IPS-15b (cell line): ENCODE measurements around the gene FREM1.

ENCODE experiments used
- H3K27me3 ChIP-seq: one replicate; pipeline ENCODE4 v1.6.1; 2013; ENCODE audit warnings: low read length; ENCODE audit not compliant: control insufficient read depth, insufficient read depth
- H3K36me3 ChIP-seq: one replicate; pipeline ENCODE4 v1.6.1; 2013; ENCODE audit warnings: low read length; ENCODE audit not compliant: control insufficient read depth, insufficient read depth
- H3K4me1 ChIP-seq: one replicate; pipeline ENCODE4 v1.6.1; 2013; ENCODE audit warnings: mild to moderate bottlenecking, low read length; ENCODE audit not compliant: control insufficient read depth, insufficient read depth
- H3K4me3 ChIP-seq: one replicate; pipeline ENCODE4 v1.5.1; 2013; ENCODE audit warnings: low read depth, low read length
- H3K9ac ChIP-seq: one replicate; pipeline ENCODE4 v1.6.1; 2013; ENCODE audit warnings: low read depth, mild to moderate bottlenecking, low read length
- H3K9me3 ChIP-seq: one replicate; pipeline ENCODE4 v1.6.1; 2013; ENCODE audit warnings: mild to moderate bottlenecking, low read length; ENCODE audit not compliant: control insufficient read depth, insufficient read depth

FREM1 gene

DNA sequence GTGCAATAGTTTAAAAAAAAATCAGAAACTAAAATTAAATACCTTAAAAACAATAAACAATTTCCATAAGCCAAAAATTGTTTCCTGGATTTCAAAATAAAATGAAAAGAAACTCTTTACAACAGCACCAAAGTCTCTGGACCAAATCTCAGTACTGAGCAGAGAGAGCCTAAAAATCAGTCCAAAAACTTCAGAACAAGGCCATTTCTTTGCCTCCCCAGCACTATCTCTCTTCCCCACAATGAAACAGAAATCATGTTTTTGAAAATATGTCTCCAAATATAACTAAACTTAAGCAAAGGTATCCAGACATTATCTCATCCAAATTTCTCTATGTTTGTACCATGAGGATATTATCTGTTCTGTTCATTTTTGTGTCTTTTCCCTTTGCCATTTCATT is 1.0 kb downstream of the FREM1 start:
- H3K9ac ChIP-seq = no peak overlapping the region
- no peaks in the 10 kb centered on the region for H3K36me3 ChIP-seq
- peaks cover 30% of the 10 kb centered on the region for H3K4me1 ChIP-seq
- H3K4me3 ChIP-seq = no peak overlapping the region
- H3K27me3 ChIP-seq = no peaks in the 10 kb centered on the region
- no peaks in the 10 kb centered on the region for H3K9me3 ChIP-seq

DNA sequence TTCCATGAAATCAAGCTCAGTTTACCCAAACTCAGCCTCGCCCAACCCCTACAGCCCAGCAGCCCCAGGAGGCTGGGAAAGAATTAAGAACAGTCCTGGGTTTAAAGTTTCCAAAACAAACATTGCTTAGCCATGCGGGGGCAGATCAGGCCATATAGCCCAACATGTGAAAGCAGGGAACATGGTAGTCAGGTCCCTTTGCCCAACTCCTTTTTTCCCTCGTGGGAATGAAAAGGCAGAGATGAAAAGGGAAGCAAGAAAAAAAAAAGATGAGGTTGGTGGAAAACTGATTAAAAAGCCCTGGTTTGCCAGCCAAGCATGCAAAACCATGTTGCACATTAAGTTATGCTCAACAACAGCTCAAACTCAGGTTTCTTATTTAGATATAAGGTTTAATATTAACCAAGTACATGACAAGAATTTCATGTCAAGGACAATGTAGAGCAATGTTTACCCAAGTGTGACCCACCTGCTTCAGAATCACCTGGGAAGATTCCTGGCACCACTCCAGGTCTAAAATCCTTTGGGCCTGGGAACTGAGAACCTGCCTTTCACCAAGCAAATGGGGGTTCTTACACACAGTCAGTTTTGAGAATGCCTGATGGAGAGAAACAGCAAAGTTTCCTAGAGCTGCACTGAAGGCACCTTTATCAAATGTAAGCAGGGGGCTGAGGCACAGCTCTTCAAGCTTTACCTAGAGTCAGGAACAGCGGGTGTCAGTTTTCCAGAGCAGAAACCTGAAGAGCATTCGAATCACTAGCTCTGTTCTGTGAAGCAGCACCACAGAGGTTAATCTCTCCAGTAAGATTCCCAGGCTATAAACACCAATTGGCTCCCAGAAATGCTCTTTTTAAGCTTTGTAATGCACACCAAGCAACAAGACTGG is 1.7 kb downstream of the FREM1 start:
- Histone ChIP-seq H3K4me3 (no peak overlapping the region), H3K27me3 (no peaks in the 10 kb centered on the region), H3K9ac (no peak overlapping the region), H3K36me3 (no peaks in the 10 kb centered on the region), H3K9me3 (no peaks in the 10 kb centered on the region), H3K4me1 (peaks cover 30% of the 10 kb centered on the region)

DNA sequence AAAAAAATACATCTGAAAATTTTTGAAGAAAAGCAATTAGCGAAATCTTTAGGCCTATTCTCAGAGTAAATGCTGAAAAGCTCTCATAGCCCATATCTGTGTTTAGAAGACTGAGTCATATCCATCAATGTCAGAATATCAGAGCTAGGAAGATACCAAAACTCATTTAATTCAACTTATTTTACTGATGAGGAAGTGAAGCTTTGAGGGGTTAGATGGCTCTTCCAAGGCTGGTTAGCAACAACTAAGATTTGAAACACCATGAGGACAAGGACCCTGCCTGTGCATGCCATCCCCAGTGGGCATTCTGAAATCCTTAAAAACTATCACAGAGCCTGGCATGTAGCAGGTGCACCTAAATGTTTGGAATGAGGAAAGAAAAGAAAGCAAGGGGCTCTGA is 2.5 kb downstream of the FREM1 start:
- H3K36me3 ChIP-seq = no peaks in the 10 kb centered on the region
- no peak overlapping the region for H3K4me3 ChIP-seq
- no peak overlapping the region for H3K9ac ChIP-seq
- H3K4me1 ChIP-seq = peaks cover 30% of the 10 kb centered on the region
- H3K27me3 ChIP-seq = no peaks in the 10 kb centered on the region
- no peaks in the 10 kb centered on the region for H3K9me3 ChIP-seq

DNA sequence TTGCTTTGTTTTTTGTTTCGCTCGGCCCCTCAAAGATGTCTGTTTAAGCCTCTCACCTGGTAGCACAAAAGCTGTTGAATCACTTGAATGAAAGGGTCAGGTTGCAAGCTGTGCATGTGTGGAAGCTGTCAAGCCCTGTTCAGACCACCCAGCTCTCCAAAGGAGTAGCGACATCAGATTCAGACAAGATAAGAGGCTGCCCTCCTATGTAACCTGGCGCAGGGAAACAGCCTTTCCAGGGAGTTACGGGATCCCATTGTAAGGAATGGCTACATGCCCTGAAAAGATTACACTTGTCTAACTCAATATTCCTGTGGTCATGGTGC is 2.9 kb downstream of the FREM1 start:
- Histone ChIP-seq H3K9me3 (no peaks in the 10 kb centered on the region), H3K4me1 (peaks cover 30% of the 10 kb centered on the region), H3K9ac (no peak overlapping the region), H3K36me3 (no peaks in the 10 kb centered on the region), H3K27me3 (no peaks in the 10 kb centered on the region), H3K4me3 (no peak overlapping the region)

DNA sequence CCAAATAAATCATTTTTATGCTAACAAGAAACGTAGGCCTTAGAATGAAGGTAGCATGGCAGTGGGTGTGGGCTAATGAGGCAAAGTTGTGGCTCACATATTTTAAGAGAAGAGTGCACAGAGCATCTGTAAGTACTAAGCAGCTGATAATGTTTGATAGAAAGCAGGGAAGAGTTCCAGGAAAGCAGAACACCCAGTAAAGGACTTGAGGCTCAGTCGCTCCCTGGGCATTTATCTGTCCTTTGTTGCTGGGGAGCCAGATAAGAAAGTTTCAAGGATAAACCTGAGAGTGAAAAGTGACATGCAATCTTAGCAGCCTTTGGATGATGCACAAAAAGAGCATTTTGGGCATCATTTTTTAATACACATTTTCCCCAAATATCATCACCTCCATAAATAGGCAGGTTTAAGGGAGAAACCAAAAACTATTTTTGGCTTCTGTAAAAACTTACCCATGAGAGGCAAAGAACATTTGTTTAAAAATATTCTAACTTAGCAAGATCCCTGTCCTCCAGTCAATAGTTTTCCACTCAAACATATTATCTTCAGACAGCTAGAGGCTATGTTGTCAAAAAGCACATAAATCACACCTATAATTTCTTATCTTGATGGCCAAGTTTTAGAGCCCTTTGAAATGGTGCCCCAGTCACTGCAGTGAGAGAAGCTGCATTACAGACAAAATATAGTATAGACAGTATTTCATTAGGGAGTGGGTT is 3.4 kb downstream of the FREM1 start:
- H3K4me3 ChIP-seq = no peak overlapping the region
- H3K9me3 ChIP-seq = no peaks in the 10 kb centered on the region
- H3K4me1 ChIP-seq = peaks cover 33% of the 10 kb centered on the region
- H3K36me3 ChIP-seq = no peaks in the 10 kb centered on the region
- H3K9ac ChIP-seq = no peak overlapping the region
- H3K27me3 ChIP-seq = no peaks in the 10 kb centered on the region

DNA sequence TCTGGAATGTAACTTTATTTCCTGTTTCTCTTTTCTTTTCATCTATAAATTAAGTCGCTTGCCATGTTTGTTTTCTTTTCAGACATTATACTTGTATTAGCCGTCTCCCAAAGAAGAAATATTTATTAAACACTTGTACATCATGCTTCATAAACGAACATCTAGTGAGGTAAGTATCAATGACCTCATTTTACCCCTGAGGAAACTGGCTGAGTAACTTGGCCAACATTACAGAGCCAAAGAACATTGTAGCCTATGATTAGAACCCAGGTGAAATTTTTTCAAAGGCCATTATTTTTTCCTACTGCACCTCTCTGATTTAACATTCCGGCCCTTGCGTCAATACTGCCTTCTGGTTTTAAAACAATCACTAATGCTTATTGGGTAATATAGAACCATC is 4.2 kb downstream of the FREM1 start:
- no peaks in the 10 kb centered on the region for H3K9me3 ChIP-seq
- no peaks in the 10 kb centered on the region for H3K36me3 ChIP-seq
- H3K27me3 ChIP-seq = no peaks in the 10 kb centered on the region
- H3K9ac ChIP-seq = no peak overlapping the region
- no peak overlapping the region for H3K4me3 ChIP-seq
- H3K4me1 ChIP-seq = peaks cover 33% of the 10 kb centered on the region

DNA sequence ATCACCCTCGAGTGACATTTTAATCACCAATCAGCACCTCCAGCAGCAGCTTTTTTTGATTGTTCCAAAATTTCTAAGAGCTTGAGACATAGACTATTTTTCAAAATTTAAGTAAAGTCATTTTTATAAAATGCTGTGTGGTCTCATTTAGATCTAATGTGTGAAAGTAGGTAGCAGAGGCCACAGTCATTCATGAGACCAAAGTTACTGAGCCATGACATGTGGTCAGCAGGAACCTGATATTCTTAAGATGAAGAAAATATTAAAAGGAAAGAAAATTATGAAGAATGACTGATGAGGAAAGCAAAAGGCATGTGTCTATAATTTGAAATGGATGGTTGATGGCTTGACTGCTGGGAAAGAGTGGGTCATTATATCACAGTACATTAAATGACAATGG is 7.2 kb downstream of the FREM1 start:
- no peaks in the 10 kb centered on the region for H3K9me3 ChIP-seq
- no peaks in the 10 kb centered on the region for H3K27me3 ChIP-seq
- H3K4me1 ChIP-seq = peaks cover 16% of the 10 kb centered on the region
- H3K9ac ChIP-seq = no peak overlapping the region
- H3K4me3 ChIP-seq = no peak overlapping the region
- no peaks in the 10 kb centered on the region for H3K36me3 ChIP-seq

DNA sequence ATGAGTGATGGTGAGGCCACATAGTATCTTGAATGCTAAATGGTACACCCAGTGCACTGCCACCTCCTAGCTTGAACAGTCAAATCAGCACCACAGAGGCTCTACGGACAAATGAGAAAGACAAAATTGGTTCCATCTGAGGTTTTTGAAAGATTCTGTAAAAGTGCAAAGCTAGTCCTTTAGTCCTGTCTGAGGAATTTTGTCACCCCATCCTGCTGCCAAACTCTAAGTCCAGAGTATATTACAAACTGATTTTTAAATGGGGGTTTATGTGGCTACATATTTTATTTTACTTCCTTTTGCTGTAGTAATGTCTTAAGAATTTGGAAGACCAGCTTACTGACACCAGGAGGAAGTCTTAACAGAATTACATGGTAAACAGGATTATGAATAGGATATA is 7.7 kb downstream of the FREM1 start:
- H3K4me3 ChIP-seq = no peak overlapping the region
- H3K27me3 ChIP-seq = no peaks in the 10 kb centered on the region
- peaks cover 12% of the 10 kb centered on the region for H3K4me1 ChIP-seq
- no peaks in the 10 kb centered on the region for H3K9me3 ChIP-seq
- no peak overlapping the region for H3K9ac ChIP-seq
- no peaks in the 10 kb centered on the region for H3K36me3 ChIP-seq

DNA sequence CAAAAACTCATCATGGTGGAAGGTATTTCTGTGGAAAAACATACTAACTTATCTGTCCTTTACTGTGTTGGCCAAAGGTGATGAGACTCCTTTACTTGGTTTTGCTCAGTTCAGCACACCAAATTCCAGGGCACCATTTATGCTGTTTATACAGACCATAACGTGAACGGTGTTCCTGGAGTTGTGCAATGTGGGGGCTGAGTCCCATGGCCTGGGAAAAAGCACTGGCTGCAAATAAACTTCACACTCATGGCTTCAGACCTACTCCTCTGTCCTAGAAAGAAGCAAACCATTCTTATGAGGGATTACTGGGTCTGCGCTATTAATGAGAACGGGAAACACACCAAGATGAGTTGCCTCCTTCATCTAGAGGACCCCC is 10.4 kb downstream of the FREM1 start:
- no peak overlapping the region for H3K9ac ChIP-seq
- peaks cover 3% of the 10 kb centered on the region for H3K4me1 ChIP-seq
- no peaks in the 10 kb centered on the region for H3K27me3 ChIP-seq
- H3K9me3 ChIP-seq = no peaks in the 10 kb centered on the region
- no peak overlapping the region for H3K4me3 ChIP-seq
- H3K36me3 ChIP-seq = no peaks in the 10 kb centered on the region

DNA sequence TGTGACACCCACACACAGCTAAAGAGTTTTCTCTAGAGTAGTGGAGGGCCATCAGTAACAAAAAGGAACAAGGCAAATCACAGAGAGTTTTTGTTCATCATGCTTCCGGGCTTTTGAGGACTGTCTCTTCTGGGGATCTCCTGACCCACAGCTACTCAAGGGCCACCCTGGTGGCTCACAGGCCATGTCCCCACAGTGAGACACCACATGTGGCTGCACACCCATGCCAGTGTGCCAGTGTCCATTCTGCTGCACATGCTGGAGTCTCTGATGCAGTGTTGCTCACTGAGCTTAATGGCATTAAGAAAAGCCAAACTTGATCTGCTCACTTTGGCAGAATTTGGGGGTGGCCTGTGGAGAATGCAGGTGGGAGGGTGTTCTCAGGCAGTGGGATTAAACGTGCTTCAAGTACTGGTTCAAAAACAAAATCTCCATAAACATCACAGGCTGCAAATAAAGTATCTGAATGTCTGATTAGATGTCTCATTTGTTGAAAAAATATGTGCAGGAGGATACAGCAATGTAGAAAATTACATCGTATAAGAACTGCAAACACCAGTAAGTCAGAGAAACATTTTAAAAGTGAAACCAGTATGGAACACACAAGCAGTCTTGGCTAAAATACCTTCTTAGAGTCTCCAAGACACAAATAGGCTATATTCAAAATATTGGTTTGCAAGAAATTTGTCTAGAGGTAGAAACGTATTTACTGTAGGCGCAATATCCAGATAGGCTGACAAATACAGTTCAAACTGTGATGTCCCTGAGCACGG is 11.0 kb downstream of the FREM1 start:
- Histone ChIP-seq H3K27me3 (no peaks in the 10 kb centered on the region), H3K9ac (no peak overlapping the region), H3K36me3 (no peaks in the 10 kb centered on the region), H3K9me3 (no peaks in the 10 kb centered on the region), H3K4me1 (peaks cover 3% of the 10 kb centered on the region), H3K4me3 (no peak overlapping the region)

DNA sequence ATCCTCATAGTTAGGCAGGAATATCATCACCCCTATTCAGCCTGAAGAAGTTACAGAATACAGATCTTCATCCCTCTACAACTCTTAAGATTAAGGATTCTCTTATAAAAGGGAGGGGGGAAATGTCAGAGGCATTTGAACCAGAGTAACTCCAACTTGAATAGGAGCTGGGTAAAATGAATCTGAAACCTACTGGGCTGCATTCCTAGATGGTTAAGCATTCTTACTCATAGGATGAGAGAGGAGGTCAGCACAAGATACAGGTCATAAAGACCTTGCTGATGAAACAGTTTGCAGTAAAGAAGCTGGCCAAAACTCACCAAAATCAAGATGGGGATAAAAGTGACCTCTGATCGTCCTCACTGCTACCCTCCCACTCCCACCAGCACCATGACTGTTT is 14.4 kb downstream of the FREM1 start:
- Histone ChIP-seq H3K27me3 (no peaks in the 10 kb centered on the region), H3K4me1 (no peaks in the 10 kb centered on the region), H3K36me3 (no peaks in the 10 kb centered on the region)

More for the DNA sequence above, 14.4 kb downstream of the FREM1 start:
- H3K9ac ChIP-seq = no peak overlapping the region
- no peaks in the 10 kb centered on the region for H3K9me3 ChIP-seq
- no peak overlapping the region for H3K4me3 ChIP-seq
